AG08396 (cell line): ENCODE measurements around the gene RERE.
"Not testable (repeated sequence)": the region's sequence is repeated elsewhere in the genome, so short reads cannot be mapped to it uniquely, and the experiment has no call there.

Experiments
- DNase-seq: peaks from one replicate; pipeline ENCODE4 v3.0.0; 2012; ENCODE audit warnings: low spot score, mixed read lengths

The RERE gene

DNA sequence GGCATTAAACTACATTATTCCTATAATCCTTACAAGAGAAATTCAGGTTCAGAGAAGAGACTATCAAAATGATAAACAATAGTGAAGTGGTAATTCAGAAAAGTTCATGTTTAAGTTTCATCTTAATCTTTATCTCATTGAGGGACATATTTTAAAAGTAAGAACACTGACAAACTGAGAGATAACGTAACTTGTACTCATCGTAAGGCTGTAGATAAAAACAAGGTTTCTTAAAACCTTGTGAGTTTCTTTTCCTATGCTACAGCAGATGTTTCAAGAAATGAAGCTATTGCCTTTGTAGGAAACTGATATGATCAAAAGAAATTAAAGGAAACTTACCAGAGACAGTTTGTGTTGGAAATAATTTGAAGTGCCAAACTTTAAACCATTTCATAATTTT, 65.0 kb downstream of the RERE start:
- DNase-seq = no peak

DNA sequence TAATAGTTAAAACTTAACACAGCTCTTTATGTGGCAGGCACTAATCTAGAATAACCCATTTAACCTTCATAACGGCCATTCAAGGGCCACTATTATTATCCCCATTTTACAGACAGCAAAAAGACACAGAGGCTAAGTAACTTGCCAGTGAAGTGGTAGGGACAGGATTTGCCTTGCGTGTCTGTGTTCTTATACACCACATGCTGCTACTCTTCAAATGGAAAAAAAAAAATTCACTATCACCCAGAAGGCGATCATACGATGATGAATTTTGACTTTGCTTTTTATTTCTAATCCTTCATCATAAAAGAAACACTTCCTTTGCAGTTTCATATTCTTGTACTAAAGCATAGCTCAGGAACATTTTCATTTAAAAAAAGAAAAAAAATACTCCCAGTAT, 65.5 kb downstream of the RERE start:
- no peak for DNase-seq

DNA sequence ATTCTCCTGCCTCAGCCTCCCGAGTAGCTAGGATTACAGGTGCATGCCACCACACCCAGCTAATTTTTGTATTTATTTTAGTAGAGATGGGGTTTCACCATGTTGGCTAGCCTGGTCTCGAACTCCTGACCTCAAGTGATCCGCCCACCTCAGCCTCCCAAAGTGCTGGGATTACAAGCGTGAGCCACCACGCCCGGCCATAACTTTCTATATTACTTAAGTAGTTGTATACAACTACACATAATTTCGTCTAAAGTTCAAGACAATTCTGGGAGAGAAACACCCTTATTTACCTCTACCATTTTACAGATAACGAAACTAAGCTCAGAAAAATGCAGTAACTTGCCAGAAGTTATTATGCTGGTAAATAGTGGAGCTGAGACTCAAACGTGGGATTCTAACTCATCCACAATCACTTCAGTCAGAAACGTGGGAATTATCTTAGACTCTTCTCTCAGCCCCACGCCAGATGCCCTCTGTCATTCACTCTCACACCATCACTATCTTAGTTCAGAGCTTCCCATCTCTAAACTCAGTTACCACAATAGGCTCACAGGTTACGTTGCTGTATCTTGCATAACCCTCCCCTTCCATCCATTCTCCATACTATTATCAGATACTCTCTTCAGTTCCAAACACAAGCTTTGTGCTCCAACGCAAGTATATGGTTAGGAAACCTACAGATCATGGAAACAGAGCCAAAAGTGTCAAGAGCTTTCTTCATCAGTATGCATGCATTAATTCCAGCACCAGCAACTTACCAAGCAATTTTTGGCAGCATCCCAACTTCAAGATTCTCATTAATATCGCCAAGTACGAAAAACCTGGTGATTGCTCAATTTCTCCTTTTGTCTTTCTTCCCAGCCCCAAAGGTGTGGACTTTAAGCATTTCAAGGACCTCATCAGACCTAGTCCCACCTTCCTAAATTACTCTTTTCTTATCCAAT, 69.3 kb downstream of the RERE start:
- no peak for DNase-seq

DNA sequence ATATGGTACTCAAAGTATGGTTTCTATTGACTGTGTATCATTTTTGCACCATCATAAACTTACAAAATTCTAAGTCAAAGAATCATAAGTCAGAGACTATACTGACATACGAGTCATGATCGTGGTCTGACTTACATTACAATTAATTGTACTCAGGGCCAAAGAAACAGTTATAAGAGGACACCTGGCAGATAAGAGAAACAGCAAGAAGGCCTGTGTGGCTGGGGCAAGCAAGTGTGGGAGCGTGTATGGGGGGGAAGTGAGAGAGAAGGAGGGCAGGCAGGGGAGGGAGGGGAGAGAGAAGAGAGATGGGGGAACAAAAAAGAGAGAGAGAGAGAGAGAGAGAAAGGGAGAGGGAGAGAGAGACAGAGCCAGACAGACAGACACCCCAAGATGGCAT, 70.9 kb downstream of the RERE start:
- no peak for DNase-seq

DNA sequence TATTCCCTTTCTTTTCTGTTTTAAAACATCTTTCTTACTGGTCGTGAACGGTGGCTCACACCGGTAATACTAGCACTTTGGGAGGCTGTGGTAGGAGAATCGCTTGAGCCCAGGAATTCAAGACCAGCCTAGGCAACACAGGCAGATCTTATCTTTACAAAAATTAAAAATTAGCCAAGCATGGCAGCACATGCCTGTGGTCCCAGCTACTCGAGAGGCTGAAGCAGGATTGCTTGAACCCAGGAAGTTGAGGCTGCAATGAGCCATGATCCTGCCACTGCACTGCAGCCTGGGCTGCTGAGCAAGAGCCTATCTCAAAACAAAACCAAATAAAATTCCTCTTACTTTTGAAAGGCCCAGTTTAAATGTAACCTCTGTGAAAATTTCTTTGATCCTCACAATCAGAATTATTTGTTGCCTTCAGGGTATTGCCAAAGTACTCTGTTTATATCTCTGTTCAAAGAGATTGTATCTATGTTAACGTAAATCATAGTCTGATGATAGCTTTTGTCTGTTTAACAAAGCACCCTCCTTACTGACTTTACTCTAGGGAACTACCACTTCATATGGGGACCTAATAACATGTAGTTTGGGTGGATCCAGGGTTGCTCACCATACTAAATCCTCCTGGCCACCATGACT, 71.6 kb downstream of the RERE start:
- no peak for DNase-seq

DNA sequence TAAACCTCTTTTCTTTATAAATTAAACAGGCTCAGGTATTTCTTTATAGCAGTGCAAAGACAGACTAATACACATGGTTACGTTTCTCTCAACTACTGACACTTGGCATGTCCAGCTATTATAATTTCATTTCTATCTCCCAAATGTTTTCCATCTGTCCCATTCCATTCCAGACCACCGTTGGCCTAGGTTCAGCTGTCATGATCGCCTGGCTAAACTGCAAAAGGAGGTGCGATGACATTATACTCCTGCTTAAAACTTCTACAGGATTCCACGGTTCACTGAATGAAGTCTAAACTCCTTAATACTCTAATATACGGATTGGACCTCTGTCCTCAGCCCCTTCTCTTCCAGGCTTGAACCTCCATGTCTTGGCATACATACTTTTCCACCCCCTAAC, 72.1 kb downstream of the RERE start:
- DNase-seq = no peak

DNA sequence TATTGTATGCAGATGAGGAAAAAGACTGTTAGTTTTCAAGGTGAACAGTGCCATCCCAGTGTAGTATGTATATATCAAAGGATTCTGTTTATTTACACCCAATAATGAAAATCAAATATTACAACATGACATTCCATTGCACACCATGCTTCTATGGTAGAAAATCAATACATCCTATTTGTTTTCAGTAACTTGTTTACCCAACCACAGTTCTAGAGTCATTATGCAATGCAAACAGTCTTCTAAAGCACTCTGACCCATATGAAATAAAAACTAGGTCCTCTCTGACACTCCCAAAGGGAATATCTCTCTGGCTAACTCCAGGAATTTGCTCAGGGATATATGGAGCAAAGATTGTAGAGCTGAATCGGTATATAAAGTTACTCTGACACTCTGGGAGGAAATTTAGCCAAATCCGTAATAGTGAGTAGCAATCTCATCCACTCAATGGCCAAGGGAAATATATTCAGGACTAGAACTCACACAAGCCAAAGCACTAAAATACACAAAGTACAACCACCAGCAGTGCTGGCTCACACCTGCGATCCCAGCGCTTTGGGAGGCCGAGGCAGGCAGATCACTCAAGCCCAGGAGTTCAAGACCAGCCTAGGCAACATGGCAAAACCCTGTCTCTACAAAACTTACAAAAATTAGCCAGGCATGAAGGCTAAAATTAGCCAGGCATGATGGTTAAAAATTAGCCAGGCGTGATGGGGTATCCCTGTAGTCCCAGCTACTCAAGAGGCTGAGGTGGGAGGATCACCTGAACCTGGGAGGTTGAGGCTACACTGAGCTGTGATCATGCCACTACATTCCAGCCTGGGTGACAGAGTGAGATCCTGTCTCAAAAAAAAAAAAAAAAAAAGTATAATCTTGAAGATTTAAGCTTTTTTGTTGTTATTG, 75.2 kb downstream of the RERE start:
- no peak for DNase-seq

DNA sequence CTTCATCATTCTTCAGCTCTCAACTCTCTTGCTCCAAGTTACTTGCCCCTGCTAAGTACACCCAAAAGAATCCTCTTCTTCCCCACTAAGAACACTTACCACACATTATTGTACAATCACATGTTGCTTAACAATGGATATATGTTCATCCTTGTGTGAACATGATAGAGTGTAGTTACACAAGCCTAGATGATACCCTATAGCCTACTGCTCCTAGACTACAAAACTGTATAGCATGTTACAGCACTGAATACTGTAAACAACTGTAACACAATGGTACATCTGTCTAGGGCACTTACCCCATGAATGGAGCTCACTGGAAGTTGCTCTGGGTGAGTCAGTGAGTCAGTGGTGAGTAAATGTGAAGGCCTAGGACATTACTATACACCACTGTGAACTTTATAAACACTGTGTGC, 77.4 kb downstream of the RERE start:
- DNase-seq = peak; percentile 44

DNA sequence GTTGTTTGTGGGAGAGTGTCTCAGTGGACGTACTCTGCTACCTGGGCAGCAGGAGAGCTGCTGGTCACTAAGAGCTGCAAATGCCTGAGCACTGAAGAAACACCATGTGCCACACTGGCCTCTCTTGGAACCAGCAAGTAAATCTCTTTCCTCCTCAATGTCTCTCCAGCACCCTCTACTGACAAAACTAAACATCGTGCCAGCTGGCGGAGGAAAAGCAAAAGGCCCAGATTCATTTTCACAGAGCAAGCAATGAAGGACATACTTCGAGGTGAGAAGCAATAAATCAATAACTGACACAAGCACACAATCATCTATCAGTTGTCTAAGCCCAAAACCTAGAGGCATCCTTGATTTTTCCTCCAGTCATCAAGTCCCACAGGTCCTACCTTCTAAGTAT, 78.1 kb downstream of the RERE start:
- DNase-seq = no peak

DNA sequence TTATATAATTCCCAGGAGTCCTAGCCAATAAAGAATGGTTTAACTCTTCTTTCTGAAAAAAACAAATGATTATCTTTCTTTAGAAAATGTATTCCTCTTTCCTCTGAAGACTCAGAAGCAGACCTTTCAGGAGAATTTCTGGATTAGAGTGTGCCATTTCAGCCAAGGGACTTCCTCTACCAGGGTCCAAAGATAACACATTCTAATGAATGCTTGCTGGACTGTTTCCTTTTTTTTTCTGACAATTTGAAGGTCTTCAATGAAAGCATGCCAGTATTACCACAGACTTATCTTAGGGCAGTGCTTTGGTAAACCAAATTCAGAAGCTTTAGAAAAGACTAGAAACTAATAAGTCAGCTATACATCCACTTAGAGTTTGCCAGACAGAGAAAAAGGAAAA, 80.5 kb downstream of the RERE start:
- no peak for DNase-seq

DNA sequence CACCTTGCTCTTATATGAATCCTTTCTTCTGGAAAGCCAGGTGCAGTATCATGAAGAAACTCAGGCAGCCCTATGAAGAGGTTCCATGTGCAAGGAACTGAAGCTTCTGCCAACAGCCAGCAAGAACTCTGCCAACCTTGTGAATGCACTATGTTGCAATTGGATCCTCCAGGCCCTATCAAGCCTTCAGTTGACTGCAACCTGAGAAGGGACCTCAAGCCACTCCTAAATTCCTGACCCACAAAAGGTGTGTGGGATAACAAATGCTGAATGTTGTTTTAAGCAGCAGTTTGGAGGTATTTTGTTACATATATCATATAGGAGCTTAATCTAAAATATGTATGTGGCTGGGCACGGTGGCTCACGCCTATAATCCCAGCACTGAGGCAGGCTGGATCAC, 84.0 kb downstream of the RERE start:
- DNase-seq = no peak

DNA sequence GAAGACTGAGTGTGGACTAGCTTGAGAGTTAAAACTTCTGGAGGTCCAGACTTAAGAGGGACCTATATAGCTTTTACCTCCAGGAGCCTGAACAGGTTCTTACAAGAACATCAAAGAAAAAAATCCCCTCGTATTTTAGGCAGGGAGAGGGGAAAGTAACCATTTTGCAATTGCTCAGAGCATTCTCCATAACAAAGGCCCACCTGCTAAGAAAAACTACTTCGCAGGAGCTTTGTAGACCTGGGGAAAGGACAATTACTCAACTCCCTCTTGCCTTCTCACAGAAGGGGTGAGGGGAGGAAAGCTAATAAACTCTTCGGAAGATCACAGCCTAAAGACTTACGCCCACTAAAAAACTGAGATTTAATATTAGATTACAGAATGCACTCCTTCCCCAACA, 86.3 kb downstream of the RERE start:
- DNase-seq = no peak

DNA sequence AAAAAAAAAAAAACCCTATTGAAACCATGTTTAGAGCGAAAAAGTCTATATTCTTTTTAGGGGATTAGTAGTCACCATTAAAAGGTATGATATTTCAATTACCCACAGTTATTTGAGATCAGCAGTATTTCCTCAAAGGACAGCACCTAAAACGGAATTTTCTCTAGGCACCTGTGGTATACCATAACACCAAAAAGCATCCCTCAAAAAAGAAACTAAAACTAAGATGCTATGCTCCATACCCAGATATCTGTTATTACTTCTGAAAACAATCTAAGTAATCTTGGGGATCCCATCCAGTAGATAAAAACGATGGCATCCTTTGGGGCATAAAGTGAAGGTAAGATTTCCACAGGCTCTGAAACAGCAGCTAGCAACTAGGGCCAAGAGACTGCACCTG, 89.0 kb downstream of the RERE start:
- no peak for DNase-seq

DNA sequence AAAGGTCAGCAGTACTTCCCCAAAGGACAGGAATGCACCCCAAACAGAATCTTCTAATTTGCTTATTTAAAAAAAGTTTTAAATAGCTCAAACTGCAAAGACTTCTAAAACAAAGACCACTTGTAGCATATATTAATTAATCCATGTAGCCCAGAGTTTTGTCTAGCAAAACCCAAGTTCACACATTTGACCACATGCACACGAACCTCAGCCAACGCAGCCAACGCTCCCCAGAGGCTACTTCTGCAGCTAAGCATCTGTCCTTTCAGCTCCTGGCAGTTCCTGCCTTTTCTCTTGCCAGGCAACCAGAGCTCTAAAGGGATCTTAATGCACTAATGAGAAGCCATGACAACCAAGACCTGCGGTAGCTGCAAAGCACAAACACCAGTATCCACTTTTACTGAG, 89.6 kb downstream of the RERE start:
- DNase-seq = no peak

DNA sequence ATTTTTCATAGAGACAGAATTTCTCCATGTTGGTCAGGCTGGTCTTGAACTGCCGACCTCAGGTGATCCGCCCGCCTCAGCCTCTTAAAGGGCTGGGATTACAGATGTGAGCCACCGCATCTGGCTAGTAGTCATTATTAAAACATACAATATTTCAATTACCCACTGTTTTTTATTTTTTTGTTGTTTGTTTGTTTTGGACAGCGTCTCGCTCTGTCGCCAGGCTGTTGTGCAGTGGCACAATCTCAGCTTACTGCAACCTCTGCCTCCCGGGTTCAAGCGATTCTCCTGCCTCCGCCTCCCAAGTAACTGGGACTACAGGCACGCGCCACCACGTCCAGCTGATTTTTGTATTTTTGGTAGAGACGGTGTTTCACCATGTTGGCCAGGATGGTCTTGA, 90.1 kb downstream of the RERE start:
- not testable (repeated sequence) for DNase-seq

DNA sequence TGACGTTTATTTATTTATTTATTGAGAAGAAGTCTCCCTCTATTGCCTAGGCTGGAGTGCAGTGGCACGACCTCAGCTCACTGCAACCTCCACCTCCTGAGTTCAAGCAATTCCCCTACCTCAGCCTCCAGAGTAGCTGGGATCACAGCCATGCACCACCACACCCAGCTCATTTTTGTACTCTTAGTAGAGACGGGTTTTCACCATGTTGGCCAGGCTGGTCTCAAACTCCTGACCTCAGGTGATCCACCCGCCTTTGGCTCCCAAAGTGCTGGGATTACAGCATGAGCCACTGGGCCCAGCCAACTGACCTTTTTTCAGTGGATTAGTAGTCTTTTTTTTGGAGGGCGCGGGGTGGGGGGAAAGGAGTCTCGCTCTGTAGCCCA, 90.6 kb downstream of the RERE start:
- not testable (repeated sequence) for DNase-seq

DNA sequence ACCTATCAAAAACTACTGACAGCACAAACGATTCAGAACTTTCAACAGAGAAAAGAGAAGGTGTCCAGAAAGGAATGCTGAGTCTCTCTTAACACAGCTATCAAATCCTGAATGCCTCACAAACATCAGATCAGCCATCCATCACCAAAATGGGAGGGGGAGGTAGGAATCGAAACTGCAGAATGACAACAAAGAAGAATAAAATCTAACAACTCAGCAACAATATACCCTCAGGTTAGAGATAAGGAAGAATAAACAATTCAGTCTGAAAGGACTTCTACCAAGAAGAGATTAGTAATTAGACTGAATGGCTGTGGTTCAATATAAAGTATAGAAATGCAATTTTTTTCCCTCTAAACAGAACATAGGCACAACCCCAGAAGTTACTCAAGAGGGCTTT, 94.4 kb downstream of the RERE start:
- no peak for DNase-seq

DNA sequence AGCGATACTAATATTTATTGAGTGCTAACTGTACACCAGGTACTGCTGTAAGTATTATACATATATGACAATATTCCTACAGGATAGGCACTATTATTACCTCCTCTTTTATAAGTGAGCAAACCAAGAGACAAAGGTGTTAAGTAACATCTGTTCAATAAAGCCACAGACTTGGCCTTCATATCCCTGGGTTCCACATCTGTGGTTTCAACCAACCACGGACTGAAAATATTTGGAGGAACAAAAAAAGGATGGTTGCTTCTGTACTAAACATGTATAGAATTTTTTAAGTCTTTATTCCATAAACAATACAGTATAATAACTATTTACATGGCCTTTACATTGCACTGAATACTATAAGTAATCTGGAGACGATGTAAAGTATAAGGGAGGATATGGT, 95.1 kb downstream of the RERE start:
- no peak for DNase-seq

DNA sequence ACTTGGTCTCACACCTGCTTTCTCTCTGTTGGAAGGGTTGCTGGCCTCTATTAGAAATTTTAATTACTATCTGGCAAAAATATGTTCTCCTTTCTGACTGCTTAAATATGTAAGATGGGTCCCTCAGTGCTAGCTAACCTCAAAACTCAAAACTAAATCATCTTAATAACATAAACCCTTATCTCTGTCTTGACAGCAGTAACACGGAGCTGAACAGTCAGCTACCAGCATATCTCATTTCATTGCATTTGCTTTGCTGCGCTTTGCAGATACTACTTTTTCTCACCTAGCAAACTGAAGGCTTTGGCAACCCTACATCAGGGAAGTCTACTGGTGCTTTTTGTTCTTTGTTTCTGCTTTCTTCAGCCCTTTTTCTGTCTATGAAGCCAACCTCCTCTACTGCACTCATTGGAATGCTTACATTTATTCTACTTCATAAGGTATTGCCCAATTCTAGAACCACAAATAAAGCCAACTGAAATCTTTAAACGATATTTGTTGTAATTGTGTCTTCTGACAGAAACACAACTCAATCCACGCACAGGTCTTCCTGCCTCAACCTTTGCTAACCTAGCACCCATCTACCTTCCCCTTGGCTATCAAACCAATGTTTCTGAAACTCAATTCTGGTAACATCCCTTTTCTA, 95.6 kb downstream of the RERE start:
- no peak for DNase-seq

DNA sequence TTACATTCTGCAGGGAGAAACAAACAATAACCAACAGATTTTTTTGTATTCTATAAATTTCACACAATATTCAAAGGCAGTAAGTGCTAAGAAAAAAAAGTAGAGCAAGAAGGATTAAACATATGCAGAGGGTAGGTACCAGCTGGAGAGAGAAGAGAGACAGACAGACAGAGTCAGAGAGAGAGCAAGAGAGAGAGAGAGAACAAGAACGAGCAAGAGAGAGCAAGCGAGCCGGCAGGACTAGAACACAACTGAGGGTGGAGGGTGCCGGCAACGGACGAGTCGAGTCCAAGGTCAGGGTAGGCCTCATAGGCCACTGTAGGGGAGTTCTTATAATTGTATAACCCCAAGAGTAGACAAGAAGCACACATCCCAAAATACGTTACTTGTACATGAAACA, 97.1 kb downstream of the RERE start:
- DNase-seq = no peak

DNA sequence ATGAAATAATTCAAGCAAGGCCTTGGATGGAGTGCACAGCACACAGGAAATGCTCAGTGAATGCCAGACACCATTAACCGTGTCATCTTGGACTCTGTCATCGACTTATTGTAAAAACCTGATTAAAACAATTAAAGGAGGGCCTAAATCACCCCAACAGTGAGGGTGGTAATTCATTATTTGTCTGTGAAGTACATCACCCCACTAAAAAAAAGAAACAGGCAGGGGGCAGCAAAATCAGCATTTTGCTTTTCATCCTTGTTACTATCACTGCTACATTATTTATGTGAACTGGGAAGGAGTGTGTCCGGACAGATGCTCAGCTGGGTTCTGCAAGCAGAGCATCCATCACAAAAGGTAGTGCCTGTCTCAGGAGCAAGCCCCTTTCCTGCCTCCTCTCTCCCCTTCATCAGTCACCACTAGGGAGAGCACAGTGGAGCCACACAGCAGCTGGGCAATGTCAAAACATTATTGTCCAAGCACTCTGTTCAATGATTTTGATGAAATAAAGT, 98.5 kb downstream of the RERE start:
- no peak for DNase-seq

DNA sequence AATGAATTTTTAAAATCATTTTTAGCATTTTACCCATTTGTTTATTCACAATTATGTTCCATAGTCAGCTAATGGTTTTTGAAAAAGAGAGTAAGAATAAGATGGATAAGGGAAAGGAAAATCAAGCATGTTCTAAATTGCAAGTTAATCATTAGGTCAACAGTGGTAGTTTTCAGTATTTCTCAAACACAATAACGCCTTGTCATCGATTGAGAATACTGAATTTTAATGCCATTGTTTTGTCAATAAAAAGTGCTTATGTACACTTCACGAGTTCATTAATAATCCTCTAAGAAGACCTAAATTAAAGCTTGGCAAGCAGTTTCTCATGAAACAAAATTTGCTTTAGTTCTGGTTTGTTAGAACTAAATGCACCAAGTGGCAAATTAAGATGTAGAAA, 100.3 kb downstream of the RERE start:
- no peak for DNase-seq
